Stimulated activated CD4-positive, alpha-beta T cell treated with anti-CD3 and anti-CD28 coated beads, Interleukin-2, amount 100 ng/mL, for 48 hours (primary cell): ENCODE results near the gene PPIA.
"Not testable (repeated sequence)": the region's sequence is repeated elsewhere in the genome, so short reads cannot be mapped to it uniquely, and the experiment has no call there.

Experiments used
- DNase-seq, 2 donors: peaks; one replicate each; pipeline ENCODE4 v3.0.0-alpha.2; 2020

The PPIA gene

DNA sequence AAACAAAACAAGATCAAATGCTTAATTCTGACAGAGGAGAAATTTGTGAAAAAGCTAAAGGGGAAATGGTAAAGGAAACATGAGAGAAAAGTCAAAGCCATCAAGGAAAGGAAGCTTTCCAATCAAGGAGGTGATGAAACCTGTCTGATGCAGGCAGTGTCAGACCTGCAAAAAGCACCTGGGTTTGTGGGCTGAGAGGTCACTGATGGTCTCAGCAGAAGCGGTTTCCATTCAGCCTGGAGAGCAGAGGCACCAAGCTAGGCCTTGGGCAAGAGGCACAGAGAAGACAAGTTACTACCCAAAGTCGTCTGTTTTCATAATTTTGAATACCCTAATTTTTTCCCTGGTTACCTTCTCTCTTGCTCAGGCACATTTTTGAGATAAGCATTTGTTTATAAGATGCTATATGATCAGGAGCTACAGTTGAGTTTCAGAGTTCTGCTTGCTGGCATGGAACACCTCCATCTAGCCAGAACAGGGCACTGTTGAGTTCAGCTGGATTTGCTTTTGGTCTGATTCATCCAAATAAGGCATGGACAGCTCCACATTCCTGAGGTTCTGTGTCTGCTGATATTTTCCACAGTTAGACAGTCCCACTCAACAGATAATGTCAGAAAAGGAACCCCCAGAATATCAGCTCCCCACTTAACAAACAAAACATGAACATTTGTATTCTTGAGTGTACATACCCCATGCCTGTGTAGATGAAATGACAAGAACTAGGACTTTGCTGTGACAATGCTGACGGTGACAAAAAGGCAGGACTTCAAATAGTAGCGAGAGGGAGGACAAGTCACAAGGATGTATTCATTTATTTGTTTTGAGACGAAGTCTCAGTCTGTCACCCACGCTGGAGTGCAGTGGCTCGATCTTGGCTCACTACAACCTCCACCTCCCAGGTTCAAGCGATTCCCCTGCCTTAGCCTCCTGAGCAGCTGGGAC lies 4.9 kb upstream of the PPIA start:
- DNase-seq = no peak

DNA sequence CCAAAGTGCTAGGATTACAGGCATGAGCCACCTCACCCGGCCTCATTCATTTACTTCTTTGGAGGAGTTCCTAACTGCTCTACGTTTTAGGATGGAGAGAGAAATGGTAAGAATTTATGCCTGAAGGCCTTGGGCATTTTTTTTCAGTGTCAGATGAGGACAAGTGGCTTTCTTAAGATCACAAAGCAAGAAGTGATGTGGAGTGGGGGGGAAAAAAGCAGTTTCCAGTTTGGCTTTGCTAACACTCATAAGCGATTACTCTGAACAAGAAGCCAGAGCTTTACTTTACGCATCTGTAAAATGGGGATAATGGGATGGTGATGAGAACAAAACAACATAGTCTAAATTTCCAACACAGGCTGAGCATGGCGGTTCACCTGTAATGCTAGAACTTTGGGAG lies 2.6 kb upstream of the PPIA start:
- DNase-seq = no peak

DNA sequence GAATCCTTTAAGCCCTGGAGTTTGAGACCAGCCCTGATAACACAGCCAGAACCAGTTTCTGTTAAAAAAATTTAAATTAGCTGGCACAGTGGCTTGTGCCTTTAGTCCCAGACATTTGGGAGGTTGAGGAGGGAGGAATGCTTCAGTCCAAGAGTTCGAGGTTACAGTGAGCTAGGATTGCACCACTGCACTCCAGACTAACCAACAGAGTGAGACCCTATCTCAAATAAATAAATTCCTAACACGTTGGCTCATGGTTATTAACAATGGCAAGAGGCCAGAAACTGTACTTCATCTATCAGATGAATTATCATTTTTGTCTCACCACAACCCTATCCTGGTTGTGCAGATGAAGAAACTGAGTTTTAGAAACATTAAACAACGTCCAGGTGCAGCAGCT lies 2.1 kb upstream of the PPIA start:
- no peak for DNase-seq

DNA sequence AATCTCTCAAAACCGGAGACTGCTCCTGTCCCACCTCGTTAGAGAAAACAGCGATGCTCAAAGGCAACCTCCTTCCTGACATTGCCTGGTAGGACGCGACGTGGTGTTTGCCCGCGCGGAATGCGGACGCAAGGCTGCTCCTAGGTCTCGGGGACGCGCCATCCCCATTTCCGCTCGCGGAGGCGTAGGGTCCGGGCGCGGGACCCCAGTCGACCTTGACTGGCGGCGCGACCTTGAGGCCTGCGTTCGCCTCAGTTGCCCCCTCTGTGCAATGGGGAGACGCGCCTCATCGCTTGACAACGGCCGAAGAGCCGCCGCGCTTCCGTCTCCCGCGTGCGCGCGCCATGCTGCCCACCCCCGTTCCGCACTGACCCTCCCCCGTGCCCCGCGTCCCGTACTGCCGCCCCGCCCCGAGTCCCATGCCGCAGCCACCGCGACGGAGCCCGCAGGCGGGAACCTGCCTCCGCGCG lies 412 bp upstream of the PPIA start:
- no peak for DNase-seq

DNA sequence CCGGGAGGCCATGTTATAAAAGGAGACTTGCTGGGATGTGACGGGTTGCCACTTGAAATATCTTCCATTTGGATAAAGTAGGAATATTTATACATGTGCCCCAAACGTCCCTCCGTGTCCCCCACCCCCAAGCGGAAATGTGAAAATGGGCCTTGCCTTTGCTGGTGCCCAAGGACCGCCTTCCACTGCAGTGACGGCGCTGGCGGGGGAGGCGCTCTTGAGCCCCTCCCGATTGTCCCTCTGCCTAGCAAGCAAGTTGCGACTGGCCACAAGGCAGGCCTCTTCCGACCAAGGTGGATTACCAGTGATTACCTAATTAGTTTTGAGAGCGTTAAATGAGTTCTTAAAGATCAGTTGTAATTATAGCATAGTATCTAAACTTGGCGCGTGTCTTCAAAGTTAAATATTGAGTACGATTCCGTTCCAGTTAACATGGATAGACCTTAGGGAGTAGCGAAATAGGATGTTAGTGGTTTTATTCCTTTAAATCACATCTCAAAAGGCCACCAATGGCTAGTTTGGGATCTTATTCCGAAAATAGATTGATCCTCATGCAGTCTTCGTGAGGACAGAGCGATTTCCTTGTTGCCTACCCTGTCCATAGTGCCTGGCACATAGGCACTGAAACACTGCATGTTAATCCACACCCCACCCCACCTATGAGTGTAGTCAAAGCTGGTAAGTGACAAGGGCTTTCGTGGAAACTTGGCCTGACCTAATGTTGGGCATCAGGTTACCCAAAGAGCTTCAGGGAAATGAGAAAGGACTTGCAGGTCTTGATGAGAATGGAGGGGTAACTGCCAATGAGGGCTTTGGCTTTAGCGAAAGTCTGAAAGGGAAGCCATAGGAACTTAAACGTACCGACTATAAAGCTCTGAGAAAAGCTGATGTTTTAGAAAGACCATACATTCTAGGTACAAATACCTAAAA lies 1.1 kb downstream of the PPIA start:
- DNase-seq = peak; percentile 76 to 77

DNA sequence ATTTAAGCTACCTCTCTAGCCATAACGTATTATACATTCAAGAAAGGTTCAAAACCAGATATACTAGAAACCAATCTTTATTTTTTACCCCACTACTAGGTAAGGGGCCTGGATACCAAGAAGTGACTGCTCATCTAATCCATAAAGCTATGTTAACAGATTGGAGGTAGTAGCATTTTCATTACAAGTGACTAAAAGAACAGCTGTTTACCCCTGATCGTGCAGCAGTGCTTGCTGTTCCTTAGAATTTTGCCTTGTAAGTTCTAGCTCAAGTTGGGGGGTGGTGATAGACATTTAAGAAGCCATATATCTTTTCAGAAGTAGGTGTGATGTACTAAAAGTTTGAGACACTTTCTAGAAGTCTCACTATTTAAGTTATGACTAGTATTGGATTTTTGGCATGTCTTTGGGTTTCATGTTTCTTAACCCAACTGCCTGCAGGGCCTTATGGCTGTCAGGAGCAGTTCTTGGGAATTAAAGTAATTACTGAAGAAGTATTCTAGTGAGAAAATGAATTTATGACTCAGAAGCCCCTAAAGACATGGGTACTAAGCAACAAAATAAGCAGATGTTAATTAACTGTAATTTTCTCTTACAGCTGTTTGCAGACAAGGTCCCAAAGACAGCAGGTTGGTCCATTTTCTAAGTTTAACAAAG lies 2.3 kb downstream of the PPIA start:
- DNase-seq = no peak

DNA sequence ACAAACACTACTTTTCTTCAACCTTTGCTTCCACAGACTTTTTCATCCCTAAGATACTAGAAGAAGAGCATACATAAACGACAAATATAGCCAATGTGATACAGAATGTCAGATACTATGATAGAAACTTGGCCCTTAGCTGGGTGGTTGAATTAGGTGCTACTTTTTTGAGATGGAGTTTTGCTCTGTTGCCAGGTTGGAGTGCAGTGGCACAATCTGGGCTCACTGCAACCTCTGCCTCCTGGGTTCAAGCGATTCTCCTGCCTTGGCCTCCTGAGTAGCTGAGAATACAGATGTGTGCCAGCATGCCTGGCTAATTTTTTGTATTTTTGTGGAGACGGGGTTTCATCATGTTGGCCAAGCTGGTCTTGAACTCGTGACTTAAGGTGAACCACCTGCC lies 3.5 kb downstream of the PPIA start:
- DNase-seq = no peak

DNA sequence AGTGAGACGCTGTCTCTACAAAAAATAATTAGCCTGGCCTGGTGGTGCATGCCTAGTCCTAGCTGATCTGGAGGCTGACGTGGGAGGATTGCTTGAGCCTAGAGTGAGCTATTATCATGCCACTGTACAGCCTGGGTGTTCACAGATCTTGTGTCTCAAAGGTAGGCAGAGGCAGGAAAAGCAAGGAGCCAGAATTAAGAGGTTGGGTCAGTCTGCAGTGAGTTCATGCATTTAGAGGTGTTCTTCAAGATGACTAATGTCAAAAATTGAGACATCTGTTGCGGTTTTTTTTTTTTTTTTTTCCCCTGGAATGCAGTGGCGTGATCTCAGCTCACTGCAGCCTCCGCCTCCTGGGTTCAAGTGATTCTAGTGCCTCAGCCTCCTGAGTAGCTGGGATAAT lies 5.4 kb downstream of the PPIA start:
- no peak for DNase-seq

DNA sequence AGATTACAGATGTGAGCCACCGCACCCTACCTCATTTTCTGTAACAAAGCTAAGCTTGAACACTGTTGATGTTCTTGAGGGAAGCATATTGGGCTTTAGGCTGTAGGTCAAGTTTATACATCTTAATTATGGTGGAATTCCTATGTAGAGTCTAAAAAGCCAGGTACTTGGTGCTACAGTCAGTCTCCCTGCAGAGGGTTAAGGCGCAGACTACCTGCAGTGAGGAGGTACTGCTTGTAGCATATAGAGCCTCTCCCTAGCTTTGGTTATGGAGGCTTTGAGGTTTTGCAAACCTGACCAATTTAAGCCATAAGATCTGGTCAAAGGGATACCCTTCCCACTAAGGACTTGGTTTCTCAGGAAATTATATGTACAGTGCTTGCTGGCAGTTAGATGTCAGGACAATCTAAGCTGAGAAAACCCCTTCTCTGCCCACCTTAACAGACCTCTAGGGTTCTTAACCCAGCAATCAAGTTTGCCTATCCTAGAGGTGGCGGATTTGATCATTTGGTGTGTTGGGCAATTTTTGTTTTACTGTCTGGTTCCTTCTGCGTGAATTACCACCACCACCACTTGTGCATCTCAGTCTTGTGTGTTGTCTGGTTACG lies 6.0 kb downstream of the PPIA start:
- no peak for DNase-seq

DNA sequence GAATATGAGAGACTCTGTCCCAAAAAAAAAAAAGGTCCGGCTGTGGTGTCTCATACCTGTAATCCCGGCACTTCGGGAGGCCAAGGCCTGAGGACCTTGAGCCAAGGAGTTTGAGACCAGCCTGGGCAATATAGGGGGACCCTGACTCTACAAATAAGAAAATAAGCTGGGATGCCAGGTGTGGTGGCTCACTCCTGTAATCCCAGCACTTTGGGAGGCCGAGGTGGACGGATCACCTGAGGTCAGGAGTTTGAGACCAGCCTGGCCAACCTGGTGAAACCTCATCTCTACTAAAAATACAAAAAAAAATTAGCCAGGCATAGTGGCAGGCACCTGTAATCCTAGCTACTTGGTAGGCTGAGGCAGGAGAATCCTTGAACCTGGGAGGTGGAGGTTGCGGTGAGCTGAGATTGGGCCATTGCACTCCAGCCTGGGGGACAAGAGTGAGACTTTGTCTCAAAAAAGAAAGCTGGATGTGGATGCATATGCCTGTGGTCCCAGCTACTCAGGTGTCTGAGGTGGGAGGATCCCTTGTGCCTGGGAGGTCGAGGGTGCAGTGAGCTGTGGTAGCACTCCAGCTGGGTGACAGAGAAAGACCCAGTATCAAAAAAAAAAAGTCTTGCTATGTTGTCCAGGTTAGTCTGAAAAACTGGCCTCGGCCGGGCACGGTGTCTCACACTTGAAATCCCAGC lies 7.5 kb downstream of the PPIA start:
- not testable (repeated sequence) for DNase-seq

DNA sequence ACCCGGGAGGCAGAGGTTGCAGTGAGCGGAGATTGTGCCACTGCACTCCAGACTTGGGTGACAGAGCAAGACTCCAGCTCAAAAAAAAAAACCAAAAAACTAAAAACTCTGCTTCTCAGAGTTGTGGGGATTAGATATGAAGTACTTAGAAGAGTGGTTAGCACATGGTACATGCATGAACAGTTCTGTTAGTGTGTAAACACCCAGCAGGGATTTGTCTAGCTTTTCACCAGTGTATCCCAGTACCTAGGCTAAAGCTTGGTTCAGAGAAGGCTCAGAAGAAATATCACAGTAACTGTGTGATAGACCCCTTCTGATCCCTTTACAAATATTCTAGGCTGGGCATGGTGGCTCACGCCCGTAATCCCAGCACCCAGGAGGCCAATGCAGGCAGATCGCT lies 9.5 kb downstream of the PPIA start:
- DNase-seq = no peak

DNA sequence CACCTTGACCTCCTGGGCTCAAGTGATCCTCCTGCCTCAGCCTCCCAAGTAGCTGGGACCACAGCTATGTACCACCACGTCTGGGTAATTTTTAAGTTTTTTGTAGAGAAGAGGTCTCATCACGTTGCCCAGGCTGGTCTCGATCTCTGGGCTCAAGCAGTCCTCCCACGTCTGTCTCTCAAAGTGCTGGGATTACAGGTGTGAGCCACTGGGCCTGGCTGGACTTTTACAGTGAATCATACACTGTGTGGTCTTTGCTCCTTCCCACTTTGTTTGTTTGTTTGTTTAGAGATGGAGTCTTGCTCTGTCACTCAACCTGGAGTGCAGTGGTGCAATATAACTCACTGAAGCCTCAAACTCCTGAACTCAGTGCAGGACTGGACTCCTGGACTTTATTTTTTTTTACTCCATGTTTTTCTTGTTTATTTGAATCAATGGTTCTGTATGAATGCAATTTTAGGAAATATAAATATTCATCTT lies 12.5 kb downstream of the PPIA start:
- DNase-seq = no peak

DNA sequence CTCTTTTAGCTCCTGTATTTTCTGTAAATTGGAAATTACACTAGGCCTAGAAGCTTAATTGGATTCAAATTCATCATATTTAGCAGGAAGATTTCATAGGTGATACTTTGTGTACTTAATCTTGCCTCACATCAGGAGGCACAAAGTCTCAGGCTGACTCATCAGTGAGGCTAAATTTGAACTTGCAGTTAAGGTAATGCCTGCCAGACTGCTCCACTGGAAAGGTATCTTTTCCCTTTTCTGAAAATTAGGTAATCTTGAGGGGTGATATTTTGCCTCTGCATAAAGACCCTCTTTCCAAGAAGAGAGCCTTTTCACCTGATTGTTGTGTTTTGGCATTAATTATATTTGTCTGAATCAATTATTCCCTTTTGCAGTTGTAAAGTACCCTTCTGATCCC lies 14.6 kb downstream of the PPIA start:
- DNase-seq = no peak

DNA sequence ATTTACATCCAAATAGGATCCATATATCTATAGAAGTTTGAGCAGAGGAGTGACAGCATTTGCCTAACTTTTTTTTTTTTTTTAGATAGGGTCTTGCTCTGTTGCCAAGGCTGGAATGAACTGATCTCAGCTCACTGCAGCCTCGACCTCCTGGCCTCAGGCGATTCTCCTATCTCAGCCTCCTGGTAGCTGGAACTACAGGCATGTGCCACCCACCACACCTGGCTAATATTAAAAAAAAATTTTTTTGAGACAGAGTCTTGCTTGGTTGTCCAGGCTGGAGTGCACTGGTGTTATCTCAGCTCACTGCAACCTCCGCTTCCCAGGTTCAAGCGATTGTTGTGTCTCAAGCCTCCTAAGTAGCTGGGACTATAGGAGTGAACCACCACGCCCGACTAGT lies 15.1 kb downstream of the PPIA start:
- no peak for DNase-seq

DNA sequence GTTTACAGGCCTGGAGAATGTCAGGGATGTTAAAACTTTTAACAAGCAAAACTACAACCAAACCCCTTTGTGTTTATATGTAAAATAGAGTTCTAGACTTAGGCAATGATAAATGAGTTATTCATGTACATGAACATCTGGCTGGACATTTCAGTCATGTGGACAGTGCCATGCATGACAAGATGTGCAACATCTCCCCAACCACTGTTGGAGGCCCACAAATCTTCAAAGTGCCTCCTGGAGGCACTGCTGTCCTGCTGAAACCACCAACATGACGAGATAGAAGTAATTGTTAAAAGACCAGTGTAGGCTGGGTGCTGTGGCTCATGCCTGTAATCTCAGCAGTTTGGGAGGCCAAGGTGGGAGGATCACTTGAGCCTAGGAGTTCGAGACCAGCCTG lies 18.4 kb downstream of the PPIA start:
- DNase-seq = no peak

DNA sequence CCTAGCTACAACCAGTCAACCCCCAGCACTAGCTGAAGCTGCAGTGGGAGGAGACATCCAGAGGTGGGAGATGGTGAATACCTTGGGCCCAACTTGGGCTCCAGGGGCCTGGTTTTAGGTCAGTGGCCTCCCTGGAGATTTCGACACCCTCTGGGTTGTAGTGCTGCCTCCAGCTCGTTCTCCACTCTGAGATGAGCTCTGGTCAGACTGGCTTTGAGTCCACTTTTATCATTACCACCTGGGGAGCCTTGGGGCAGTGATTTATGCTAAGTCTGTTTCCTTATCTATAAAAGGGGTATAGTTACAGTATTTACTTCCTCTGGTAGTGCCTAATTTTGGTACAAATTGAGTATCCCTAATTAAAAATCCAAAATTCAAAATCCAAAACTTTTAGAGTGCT lies 22.8 kb downstream of the PPIA start:
- no peak for DNase-seq

DNA sequence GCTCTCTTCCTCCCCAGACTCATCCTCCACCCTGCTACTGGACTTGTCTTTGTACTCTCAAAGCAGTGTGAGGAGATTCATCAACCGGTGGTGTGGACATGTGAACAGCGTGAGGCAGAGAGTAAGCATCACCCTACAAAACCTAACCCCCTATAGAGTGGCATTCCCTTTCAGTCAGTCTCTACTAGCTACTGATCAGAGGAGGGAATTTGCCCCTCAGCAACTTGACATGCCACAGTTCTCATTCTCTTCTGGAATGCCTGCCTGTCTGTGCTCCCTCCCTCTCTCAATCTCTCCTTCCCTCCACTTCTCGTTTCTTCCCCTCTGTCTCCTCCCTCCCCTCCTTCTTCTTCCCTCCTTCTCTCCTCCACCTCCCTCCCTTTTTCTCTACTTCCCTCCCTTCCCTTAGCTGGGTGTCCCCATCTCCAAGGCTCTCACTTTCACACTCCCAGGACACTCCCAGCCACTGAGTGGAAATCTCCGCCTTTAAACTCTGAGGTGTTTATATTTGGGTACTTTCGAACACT lies 26.8 kb downstream of the PPIA start:
- DNase-seq = no peak

DNA sequence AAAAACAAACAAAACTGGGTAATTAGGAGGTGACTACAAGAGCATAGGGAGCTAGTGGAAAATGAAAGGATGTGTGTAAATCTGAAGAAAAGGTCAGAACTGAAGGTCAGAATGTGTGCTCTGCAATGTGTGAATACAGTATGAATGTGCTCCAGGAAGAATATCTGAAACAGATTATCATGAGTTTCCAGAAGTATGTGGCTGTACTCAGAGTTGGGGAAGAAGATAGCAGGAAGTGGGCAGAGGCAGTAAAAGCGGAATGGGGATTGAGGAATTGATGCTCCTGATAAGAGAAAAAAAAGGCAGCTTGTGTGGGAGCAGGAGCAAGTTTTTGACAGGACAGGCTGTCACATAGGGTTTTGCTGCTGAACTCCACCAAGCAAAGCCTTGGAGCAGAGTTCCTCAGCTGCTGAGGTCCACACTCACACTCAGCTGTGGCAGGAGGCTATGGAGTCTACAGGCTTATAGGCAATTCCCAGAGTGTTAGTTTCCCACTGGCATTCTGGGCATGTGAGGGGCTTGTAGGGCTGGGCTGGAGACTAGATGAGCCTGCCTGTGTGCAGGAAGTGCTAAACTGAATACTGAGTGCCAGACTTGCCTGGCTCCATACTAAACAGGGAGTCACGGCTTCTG lies 28.5 kb downstream of the PPIA start:
- DNase-seq = no peak

DNA sequence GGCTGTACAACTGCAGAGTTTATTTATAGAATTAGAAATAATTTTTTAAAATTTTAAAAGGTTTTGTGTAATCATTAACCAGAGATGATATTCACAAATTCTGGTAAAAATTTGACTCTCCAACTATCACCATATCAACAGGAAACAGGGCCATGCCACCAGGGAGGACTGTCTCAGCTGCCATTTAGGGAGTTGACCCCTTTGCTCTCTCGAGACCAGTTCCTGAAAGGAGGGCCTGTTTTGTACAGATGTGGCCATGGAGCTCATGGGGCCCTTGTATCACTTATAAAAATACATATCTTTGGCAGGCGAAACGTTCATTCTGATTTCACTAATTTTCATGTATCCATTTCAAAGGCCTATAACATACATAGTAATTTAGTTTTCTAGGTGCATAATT lies 31.1 kb downstream of the PPIA start:
- DNase-seq = no peak

DNA sequence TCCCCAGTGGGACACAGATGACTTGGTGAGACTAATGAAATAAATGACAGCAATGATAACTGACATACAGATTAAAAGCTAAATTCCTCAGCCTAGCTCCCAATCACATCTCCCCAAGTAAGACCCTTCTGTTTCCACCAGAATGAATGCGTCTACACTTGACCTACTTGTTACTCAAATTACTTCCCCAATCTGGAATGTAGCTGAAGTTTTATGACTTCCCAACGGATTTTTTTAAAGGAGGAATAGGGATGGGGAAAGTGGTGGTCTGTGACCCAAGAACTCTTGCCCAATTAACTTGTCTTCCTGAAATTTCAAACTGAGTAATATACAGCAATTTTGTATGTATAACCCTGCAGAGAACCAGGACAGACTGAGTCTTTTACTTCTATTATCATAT lies 42.3 kb downstream of the PPIA start:
- no peak for DNase-seq

DNA sequence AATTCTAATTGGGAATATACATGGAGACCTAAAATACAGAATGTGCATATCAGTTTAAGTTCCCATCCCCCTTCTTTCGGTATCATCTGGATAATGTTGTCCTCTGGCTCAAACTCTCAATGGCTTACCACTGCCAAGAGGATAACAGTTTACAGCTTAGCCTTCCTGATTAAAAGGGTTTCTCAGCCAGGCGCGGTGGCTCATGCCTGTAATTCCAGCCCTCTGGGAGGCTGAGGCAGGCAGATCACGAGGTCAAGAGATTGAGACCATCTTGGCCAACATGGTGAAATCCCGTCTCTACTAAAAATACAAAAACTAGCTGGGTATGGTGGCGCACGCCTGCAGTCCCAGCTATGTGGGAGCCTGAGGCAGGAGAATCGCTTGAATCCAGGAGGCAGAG lies 46.2 kb downstream of the PPIA start:
- DNase-seq = not testable (repeated sequence)
